Measurements from ENCODE around the gene PML. TPM values are rescaled to one million over a fixed set of nuclear protein-coding genes. Genes with fewer than 3 reads are reported as not detected.
"Not testable (repeated sequence)": the region's sequence is repeated elsewhere in the genome, so short reads cannot be mapped to it uniquely, and the experiment has no call there.

PML gene
- polyA plus RNA-seq, 1 donor, result 45.5 TPM

DNA sequence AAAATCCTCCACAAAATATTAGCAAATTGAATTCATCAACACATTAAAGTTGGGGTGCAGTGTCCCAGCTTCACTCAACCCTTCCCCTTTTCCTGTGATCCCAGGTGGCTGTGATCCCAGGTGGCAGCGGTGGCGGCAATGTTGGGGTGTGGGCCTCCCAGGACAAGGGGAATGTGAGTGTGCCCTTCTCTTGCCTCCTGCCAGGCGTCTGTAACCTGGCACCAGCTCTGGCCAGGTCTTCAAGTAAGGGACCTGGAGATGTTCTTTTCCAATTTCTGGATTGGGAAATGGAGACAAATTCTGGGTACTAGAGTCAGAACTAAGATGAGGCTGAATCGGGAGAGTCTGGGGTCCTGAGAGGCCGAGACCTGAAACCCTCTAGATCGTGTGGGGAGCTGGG lies 67.7 kb downstream of the PML start:
- DNase-seq, result no peak

DNA sequence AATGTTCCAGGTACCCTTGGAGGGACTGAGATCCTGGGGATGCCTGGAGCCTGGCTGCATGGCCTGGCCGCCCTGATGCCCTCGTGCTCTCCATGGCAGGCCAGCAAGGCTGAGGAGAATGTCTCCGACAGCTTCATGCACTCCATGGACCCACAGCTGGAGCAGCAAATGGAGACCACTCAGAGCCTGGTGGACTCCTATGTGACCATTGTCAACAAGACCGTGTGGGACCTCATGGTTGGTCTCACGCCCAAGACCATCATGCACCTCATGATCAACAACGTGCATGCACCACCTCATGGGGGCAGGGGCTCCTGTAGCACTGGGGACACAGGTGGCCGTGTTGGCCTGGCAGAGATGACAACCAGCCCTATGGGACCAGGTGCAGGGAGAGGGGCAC lies 68.2 kb downstream of the PML start:
- DNase-seq, result no peak

DNA sequence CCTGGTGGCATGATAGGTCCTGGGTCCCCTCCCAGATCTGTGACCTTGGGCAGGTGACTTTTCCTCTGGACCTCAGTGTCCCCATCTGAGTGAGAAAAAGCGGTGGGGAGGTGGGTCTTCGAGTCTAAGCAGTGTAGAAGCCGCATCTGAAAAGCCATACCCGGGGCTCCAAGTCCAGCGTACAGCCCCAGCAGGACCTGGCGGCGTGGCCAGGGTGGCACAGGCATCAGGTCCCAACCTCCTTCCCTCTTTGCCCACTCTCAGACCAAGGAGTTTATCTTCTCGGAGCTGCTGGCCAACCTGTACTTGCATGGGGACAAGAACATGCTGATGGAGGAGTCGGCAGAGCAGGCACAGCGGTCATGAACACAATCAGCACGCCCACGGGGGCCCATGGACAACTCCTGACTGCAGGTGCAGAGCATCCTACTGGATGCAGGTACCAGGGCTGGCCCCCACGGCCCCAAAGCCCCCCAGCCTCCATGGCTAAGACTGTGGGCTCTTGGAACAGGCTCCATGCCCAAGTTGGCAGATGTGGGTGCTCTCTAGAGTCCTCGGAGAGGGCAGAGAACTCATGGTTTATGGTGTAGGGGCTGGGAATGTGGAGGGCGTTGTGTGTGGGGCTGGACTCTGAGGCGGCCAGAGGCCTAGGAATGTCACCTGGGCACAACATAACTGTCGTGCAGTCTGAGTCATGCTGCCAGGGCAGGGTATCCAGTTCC lies 69.1 kb downstream of the PML start:
- not testable (repeated sequence) for DNase-seq

DNA sequence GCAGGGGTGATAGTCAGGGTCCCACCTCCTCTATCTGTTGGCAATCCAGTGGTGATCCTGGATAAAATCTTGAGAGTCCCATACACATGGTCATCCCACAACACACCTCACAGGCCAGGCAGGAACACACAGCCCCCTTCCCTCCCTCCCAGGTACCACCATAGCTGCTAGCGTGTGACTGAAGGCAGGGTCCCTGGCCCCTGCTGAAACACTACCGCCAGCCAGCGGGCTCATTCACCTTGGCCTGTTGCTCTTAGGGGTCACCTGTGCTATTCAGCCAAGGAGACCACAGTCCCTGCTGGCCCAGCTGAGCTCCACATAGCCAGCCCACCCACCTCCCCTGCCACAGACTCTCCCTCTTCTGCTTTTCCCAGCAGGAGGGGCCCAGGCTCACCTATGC lies 69.7 kb downstream of the PML start:
- not testable (repeated sequence) for DNase-seq

DNA sequence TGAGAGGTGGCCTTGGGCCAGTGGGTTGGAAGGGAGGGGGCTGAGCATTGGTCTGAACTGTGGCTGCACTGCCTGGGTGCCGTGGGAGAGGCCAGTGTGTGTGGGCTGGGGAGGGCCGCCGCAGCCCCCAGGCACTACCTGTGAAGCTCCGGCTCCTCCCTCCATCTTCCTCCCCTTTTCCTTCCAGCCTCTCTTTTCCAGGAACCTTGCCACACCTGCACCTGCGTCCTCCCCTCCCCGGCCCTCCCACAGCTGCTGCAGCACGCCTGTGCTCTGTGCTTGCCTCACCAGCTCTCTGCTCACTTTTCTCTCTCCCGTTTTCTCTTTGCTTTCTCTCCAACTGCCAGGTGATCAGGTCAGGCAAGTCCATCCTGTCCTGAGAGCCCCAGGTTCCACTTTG lies 70.3 kb downstream of the PML start:
- not testable (repeated sequence) for DNase-seq

DNA sequence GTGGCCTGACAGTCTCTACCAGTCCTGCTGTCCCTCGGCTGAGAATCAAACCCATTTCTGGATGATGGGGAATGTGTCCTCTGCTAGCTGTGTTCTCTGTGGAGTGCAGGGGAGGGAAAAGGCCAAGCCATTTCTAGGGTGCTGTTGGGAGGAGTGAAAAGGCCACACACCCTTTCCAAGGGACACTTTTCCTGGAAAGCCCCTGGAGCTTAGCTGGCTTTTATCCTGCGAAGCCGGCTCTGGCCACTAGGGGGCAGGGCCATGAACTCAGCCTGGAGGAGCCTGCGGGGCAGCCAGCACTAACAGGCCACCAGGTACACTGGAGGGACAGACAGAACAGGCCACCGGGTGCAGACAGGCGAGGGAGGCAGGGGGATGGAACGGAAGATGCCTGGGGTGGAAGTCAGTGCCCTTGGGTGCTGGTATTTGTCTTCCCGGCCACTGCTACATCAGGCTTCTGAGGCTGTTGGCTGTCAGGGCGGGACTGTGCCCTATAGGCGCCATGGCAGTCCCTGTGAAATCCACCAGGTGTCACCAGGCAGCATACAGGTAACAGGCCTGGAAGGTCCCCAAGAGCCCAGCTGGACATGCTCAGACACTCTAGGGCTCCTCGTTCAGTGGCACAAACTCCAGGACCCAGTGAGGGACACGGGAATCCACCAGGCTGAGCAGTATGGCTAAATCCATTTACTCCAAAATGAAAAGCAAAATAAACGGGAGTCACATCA lies 71.3 kb downstream of the PML start:
- not testable (repeated sequence) for DNase-seq

DNA sequence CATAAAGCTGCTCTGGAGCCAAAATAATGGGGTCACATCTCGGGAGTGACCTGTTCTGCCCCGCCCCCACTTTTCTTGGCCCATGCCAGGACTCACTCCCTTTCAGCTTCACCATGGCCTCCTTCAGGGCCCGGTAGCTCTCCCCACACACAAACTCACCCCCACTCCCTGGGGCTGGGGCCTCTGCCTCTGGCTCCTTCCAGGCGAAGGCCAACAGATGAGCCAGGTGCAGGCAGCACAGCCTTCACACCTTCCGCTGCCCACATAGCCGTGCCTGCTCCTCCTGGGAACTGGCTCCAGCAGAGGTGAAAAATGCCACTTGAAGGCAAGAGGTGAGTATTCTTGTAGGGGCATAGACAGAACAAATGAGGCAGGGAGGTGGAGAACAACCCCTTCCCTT lies 77.1 kb downstream of the PML start:
- DNase-seq, result not testable (repeated sequence)

DNA sequence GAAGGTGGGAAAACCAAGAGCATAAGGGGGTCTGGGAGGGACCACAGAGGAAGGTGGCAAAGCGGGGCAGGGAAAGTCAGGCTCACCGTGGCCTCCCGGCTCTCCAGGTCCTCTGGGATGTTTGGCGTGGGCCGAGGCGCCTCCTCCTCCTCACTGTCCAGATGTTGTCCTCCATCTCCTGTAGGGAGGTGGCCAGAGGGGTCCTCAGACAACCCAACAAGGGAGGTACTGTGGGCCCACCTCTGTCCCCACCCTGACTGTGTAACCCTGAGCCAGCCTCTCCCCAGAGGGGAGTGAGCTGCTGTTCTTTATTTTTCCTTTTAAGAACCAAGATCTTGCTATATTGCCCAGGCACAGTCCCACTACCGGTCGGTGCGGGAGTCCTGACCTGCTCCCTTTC lies 77.6 kb downstream of the PML start:
- DNase-seq, result not testable (repeated sequence)

DNA sequence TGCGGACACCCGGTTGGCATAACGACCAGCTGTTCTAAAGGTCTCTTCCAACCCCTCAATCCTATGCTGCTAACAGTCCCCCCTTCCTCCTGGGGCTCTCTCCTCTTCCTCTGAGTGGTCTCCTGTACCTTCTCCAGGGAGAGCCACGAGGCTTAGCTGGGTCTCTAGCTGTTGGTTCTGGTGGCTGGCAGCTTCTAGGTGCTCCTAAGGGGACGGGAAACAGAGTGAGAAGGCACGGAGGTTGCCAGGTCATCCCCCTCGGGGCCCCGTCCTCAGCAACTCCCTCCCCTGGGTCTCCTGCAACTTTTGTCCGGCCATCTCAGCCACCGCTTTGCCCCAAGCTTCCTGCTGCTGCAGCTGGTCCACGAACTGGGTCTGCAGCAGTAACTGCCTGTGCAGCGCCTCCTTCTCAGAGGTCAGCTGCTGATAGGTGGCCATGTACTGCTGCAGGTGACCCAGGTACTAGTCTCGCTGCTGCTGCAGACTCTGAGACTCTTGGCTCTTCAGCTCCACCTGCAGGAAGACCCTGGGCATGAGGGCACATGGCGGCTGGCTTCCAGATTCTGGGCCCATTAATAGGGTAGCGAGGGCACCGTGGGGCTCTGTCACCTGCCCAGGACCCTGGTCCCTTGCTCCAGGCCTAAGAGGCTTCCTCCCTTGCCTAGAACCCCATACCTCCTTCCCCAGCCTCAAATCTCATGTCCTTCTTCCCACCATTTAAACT lies 78.3 kb downstream of the PML start:
- not testable (repeated sequence) for DNase-seq

DNA sequence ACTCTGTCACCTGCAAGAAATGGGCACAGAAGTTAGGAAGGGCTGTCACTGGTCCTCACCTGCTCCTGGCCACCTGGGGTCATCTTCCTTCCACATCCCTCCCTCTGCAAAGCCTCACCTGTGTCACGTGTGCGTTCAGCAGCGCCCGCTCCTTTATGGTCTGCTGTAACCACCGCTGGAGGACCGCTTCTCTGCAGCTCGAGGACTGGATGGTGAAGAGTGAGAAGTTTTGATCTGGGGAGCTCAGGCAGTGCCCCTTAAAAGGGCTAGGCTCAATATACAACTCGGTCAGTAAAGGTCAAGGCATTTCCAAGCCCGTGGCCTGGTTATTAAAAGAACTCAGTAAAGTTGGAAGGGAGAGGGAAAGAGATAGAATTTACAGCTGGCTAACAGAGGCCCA lies 81.3 kb downstream of the PML start:
- not testable (repeated sequence) for DNase-seq

DNA sequence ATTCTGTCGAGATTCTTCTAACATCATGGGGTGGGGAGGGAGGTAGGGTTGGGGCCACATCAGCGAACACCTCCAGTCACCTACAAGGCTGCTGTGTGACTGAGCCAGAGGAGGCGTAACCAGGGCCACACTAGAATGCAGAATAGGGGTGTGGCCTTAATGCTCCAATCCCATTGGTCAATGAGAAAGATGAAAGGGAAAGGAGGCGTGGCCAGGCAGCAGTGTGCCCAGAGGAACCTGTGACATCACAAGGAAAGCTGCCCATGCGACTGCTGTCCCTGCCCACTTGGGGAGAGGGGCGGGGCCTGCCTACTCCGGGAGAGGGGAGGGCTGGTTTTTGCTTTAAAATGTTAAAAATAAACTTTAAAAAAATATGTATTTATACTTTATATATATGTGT lies 87.9 kb downstream of the PML start, which contains the start of gene GOLGA6A:
GOLGA6A (minus strand) TSS at position 101 of the 400 bp plus-strand sequence; CDS start at position 60, 41 bp downstream.
- DNase-seq, result not testable (repeated sequence)

DNA sequence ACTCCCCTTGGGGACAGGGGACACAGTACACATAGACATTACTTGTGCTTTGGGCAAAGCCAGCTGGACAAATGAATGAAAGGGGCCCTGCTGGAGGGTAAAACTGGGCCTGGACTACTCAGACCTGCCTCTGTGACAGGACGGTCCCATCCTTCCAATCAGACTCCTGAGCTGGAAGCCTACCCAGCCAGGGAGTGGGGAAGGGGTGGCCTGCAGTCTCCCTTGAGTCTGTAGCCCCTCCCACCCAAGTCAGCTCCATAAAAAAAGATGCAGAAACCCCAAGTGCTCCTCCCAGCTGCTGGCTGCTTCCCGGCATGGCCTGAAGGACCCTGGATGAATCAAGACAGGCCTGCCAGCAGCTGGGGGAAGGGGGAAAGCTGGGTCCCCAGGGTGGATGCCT lies 100.1 kb downstream of the PML start:
- not testable (repeated sequence) for DNase-seq

DNA sequence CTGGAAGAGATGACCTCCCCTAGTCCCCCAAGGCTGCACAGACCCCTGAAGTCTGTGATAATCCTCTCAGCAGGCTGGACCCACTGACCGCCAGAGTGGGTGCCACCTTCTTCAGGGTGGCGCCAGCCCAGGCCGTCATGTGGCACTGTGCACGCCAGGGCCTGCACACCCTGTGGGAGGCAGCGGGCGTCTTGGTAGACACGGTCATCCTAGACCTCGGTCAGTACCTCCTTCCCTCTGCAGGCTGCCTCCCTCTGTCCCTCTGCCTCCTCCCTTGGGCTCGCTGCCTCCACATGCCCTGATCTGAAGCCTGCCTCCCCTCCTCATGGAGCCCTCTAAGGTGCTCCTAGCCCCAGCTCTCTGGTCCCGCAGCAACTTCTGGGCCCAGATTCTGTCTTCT lies 101.1 kb downstream of the PML start:
- not testable (repeated sequence) for DNase-seq

DNA sequence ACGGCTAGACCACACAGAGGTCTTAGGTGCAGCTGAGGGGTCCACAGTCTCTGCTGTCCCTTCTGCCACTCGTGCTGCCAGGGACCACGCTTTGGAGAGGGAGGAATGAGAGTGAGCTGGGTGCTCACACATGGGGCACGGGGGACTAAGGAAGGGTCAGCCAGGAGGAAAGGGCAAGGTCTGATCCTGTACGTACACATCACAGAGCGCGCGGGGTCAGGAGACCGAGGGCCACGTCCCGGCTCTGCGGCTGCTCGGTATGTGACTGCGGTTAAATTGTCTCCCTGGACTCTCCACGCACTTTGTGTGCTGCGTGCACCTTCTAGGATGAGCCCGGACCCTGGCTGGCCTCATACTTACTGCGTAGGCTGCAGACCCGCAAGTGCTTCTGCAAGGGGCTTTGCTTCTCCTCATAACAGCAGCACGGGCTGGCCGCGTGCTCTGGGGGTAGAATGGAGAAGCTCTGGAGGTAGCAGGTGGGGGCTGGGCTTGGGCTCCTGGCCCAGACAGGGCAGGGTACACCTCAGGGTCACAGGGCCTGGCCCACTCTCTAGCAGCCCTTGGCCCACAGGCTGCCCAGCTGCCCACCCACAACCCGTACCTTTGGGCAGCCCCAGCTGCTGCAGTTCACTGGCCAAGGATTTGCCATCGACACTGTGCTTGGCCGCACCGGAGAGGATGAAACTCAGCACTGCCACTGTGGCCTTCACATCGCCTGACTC lies 102.4 kb downstream of the PML start:
- not testable (repeated sequence) for DNase-seq

Other genes with a start within 250 kb of the PML start
- 4.3 TPM for gene INSYN1, start 241.4 kb upstream of the PML start, polyA plus RNA-seq (ENCODE audit: insufficient read length)
- gene TBC1D21, start 121.2 kb upstream of the PML start, polyA plus RNA-seq (ENCODE audit: insufficient read length), result not detected
- 35.3 TPM for gene LOXL1, start 68.3 kb upstream of the PML start, polyA plus RNA-seq (ENCODE audit: insufficient read length)
- gene STOML1, start 2.4 kb upstream of the PML start, polyA plus RNA-seq (ENCODE audit: insufficient read length), result 43.0 TPM
- gene GOLGA6A, start 87.8 kb downstream of the PML start, polyA plus RNA-seq (ENCODE audit: insufficient read length), result 0.08 TPM
- gene ISLR2, start 135.9 kb downstream of the PML start, polyA plus RNA-seq (ENCODE audit: insufficient read length), result 4.2 TPM
- 152 TPM for gene ISLR, start 179.0 kb downstream of the PML start, polyA plus RNA-seq (ENCODE audit: insufficient read length)
- gene STRA6, start 208.1 kb downstream of the PML start, polyA plus RNA-seq (ENCODE audit: insufficient read length), result 0.68 TPM
- gene CCDC33, start 241.6 kb downstream of the PML start, polyA plus RNA-seq (ENCODE audit: insufficient read length), result not detected